HL-60 (cell line): ENCODE results near the gene PARP1.
A peak's percentile ranks its signal among the peaks of the same experiment; 100 is the strongest.

Experiments used
- DNase-seq, 2 experiments: peaks; one replicate each; pipeline ENCODE4 v3.0.0-alpha.2; 2010 to 2020; ENCODE audit warnings: low read depth in 1 of 2, low spot score in 1 of 2
- H3K27ac ChIP-seq: fragments of 250-450 bp; sonication (Bioruptor Pico); replicated peaks from 2 replicates; pipeline ENCODE4 v1.5.1; 2020; ENCODE audit warnings: mild to moderate bottlenecking, moderate library complexity
- H3K27me3 ChIP-seq: fragments of 250-450 bp; sonication (Bioruptor Pico); 2 replicates; pipeline ENCODE4 v1.5.1; 2021; ENCODE audit warnings: mild to moderate bottlenecking, moderate library complexity; ENCODE audit not compliant: insufficient read depth, poor library complexity, severe bottlenecking
- H3K4me3 ChIP-seq: replicated peaks from 2 replicates; pipeline ENCODE4 v1.5.1; 2011; ENCODE audit warnings: mild to moderate bottlenecking, control low read depth, low read length; ENCODE audit not compliant: insufficient read depth
- GABPA ChIP-seq: IDR thresholded peaks from 2 replicates; pipeline ENCODE4 v1.6.1; 2012; ENCODE audit warnings: low read depth
- POLR2AphosphoS5 ChIP-seq: IDR thresholded peaks from 2 replicates; pipeline ENCODE4 v1.6.1; 2012; ENCODE audit warnings: low read depth
- SPI1 ChIP-seq: IDR thresholded peaks from 2 replicates; pipeline ENCODE4 v1.6.1; 2012; ENCODE audit warnings: low read depth, mild to moderate bottlenecking, borderline replicate concordance
- TF ChIP-seq, protein P1 (sequence below): IDR thresholded peaks from 2 replicates; pipeline ENCODE4 v1.6.1; 2012; ENCODE audit warnings: low read depth; ENCODE audit not compliant: insufficient replicate concordance
- TF ChIP-seq, protein P2 (sequence below): IDR thresholded peaks from one replicate; pipeline ENCODE4 v1.5.1; 2011; ENCODE audit warnings: low read length, control low read depth, inconsistent platforms; ENCODE audit not compliant: insufficient read depth

The PARP1 gene

DNA sequence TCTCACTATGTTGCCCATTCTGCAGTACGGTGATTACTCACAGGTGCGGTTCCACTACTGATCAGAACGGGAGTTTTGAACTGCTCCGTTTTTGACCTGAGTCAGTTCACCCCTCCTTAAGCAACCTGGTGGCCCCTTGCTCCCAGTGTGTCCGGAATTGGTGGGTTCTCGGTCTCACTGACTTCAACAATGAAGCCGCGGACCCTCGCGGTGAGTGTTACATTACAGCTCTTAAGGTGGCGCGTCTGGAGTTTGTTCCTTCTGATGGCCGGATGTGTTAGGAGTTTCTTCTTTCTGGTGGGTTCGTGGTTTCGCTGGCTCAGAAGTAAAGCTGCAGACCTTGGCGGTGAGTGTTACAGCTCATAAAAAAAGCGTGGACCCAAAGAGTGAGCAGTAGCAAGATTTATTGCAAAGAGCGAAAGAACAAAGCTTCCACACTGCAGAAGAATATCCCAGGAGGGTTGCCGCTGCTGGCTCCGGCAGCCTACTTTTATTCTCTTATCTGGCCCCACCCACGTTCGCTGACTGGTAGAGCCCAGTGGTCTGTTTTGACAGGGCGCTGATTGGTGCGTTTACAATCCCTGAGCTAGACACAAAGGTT lies 17.6 kb upstream of the PARP1 start:
- H3K4me3 ChIP-seq: no peak overlapping the region
- TF ChIP-seq SPI1 (no peak), GABPA (no peak), POLR2AphosphoS5 (no peak)
- TF ChIP-seq, protein P1, sequence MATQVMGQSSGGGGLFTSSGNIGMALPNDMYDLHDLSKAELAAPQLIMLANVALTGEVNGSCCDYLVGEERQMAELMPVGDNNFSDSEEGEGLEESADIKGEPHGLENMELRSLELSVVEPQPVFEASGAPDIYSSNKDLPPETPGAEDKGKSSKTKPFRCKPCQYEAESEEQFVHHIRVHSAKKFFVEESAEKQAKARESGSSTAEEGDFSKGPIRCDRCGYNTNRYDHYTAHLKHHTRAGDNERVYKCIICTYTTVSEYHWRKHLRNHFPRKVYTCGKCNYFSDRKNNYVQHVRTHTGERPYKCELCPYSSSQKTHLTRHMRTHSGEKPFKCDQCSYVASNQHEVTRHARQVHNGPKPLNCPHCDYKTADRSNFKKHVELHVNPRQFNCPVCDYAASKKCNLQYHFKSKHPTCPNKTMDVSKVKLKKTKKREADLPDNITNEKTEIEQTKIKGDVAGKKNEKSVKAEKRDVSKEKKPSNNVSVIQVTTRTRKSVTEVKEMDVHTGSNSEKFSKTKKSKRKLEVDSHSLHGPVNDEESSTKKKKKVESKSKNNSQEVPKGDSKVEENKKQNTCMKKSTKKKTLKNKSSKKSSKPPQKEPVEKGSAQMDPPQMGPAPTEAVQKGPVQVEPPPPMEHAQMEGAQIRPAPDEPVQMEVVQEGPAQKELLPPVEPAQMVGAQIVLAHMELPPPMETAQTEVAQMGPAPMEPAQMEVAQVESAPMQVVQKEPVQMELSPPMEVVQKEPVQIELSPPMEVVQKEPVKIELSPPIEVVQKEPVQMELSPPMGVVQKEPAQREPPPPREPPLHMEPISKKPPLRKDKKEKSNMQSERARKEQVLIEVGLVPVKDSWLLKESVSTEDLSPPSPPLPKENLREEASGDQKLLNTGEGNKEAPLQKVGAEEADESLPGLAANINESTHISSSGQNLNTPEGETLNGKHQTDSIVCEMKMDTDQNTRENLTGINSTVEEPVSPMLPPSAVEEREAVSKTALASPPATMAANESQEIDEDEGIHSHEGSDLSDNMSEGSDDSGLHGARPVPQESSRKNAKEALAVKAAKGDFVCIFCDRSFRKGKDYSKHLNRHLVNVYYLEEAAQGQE: no peak
- TF ChIP-seq, protein P2, sequence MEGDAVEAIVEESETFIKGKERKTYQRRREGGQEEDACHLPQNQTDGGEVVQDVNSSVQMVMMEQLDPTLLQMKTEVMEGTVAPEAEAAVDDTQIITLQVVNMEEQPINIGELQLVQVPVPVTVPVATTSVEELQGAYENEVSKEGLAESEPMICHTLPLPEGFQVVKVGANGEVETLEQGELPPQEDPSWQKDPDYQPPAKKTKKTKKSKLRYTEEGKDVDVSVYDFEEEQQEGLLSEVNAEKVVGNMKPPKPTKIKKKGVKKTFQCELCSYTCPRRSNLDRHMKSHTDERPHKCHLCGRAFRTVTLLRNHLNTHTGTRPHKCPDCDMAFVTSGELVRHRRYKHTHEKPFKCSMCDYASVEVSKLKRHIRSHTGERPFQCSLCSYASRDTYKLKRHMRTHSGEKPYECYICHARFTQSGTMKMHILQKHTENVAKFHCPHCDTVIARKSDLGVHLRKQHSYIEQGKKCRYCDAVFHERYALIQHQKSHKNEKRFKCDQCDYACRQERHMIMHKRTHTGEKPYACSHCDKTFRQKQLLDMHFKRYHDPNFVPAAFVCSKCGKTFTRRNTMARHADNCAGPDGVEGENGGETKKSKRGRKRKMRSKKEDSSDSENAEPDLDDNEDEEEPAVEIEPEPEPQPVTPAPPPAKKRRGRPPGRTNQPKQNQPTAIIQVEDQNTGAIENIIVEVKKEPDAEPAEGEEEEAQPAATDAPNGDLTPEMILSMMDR: no peak
- DNase-seq: no peak
- no peak overlapping the region for H3K27ac ChIP-seq
- no peaks in the 10 kb centered on the region for H3K27me3 ChIP-seq

DNA sequence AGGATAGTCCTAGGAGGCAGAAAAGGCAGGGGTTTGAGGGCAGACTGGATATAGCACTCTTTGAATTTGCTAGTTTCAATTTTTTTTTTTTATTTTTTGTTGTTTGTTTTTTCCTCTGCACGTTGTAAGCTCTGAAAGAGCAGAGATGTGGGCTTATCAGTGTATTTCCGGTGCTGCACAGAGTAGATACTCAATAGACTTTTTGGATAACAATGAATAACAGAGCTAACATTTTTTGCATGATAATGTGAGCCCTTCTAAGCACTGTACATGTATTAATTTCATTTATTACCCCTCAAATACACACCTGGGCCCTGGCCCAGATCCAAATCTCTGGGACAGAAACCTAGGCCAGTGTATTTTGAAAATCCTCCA lies 17.1 kb upstream of the PARP1 start:
- DNase-seq: no peak
- no peak overlapping the region for H3K4me3 ChIP-seq
- H3K27ac ChIP-seq: no peak overlapping the region
- TF ChIP-seq SPI1: no peak
- TF ChIP-seq, protein P2: no peak
- no peak for TF ChIP-seq POLR2AphosphoS5
- no peak for TF ChIP-seq GABPA
- TF ChIP-seq, protein P1: no peak
- H3K27me3 ChIP-seq: no peaks in the 10 kb centered on the region

DNA sequence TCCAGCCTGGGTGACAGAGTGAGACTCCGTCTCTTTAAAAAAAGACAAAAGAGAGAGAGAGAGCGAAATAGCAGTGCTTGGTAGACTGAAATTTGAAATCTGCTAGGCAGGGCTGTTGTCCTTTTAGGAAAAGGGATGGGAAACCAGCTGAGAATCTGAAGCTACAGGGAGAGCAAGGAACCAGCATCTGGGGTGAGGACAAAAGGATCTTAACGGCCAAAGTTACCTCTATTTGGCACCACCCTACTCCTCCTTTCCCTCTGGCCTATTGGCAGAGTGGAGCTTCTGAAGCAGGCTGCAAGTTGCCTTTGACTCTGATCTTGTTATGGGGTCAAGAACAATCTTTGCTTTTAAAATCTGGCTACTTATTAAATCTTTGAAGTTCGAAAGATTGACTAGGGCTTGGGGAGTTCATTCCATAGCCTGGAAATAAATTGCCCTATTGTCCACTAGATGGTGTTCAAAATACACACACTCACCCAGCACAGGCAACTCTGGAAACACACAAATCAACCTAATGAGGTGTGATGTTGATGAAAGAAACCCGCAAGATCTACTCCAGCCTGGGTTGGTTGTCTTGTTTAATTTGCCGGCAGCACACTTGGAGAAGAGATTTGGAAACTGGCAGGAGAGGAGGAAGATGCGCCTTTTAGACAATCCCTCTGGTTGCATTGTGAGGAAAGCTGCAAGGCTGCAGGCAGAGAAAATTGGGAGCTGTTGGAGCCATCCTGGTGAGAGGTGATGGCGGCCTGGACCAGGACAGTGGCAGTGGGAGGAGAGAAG lies 16.5 kb upstream of the PARP1 start:
- DNase-seq: no peak
- H3K27ac ChIP-seq: no peak overlapping the region
- TF ChIP-seq, protein P2: peak; percentile 27
- TF ChIP-seq POLR2AphosphoS5: no peak

More for the DNA sequence above, 16.5 kb upstream of the PARP1 start:
- H3K4me3 ChIP-seq: no peak overlapping the region
- no peaks in the 10 kb centered on the region for H3K27me3 ChIP-seq
